Astrocyte (in vitro differentiated cells and primary cell): ENCODE data around the gene CNN3. TPM values are rescaled to one million over a fixed set of nuclear protein-coding genes. Genes with fewer than 3 reads are reported as not detected.

Experiments used
- DNase-seq: peaks from one replicate; pipeline ENCODE4 v3.0.0-alpha.2; 2010; ENCODE audit warnings: low read depth
- FAIRE-seq: peaks from 2 replicates; lab custom pipeline; 2011; peaks lifted over from hg19 to GRCh38; lab: Jason Lieb, UNC
- H2AFZ ChIP-seq: 2 replicates; pipeline ENCODE4 v1.6.0; 2012; ENCODE audit warnings: low read depth, low read length, inconsistent platforms
- H3K27ac ChIP-seq: 2 replicates; pipeline ENCODE4 v1.5.1; 2011; ENCODE audit warnings: low read depth, low read length, inconsistent platforms
- H3K27me3 ChIP-seq: 2 replicates; pipeline ENCODE4 v1.6.0; 2011; ENCODE audit warnings: low read length, inconsistent platforms; ENCODE audit not compliant: insufficient read depth
- H3K36me3 ChIP-seq: 2 replicates; pipeline ENCODE4 v1.5.1; 2011; ENCODE audit warnings: low read length, inconsistent platforms; ENCODE audit not compliant: insufficient read depth
- H3K4me1 ChIP-seq: 2 replicates; pipeline ENCODE4 v1.5.1; 2011; ENCODE audit warnings: low read length, inconsistent platforms; ENCODE audit not compliant: insufficient read depth
- H3K4me2 ChIP-seq: 2 replicates; pipeline ENCODE4 v1.6.0; 2012; ENCODE audit warnings: low read length, inconsistent platforms
- H3K4me3 ChIP-seq: 2 replicates; pipeline ENCODE4 v1.5.1; 2011; ENCODE audit warnings: low read depth, mild to moderate bottlenecking, low read length, inconsistent platforms; ENCODE audit not compliant: insufficient read depth
- H3K79me2 ChIP-seq: 2 replicates; pipeline ENCODE4 v1.6.0; 2012; ENCODE audit warnings: mild to moderate bottlenecking, low read length, inconsistent platforms; ENCODE audit not compliant: insufficient read depth
- H3K9ac ChIP-seq: 2 replicates; pipeline ENCODE4 v1.6.0; 2012; ENCODE audit warnings: mild to moderate bottlenecking, low read length, inconsistent platforms
- H3K9me3 ChIP-seq: 2 replicates; pipeline ENCODE4 v1.5.1; 2012; ENCODE audit warnings: low read depth, mild to moderate bottlenecking, low read length, inconsistent platforms; ENCODE audit not compliant: insufficient read depth
- H4K20me1 ChIP-seq: 2 replicates; pipeline ENCODE4 v1.6.0; 2012; ENCODE audit warnings: low read length, inconsistent platforms; ENCODE audit not compliant: insufficient read depth
- H3K27ac Mint-ChIP-seq: one replicate; pipeline ENCODE4 v1.8.0; 2021; ENCODE audit warnings: mild to moderate bottlenecking, mixed read lengths; ENCODE audit not compliant: unreplicated experiment
- H3K27me3 Mint-ChIP-seq: one replicate; pipeline ENCODE4 v1.8.0; 2021; ENCODE audit warnings: low read depth, mixed read lengths; ENCODE audit not compliant: unreplicated experiment
- H3K36me3 Mint-ChIP-seq: one replicate; pipeline ENCODE4 v1.8.0; 2021; ENCODE audit warnings: low read depth, mixed read lengths; ENCODE audit not compliant: unreplicated experiment
- H3K4me1 Mint-ChIP-seq: one replicate; pipeline ENCODE4 v1.8.0; 2021; ENCODE audit warnings: low read depth, mixed read lengths; ENCODE audit not compliant: unreplicated experiment
- H3K4me3 Mint-ChIP-seq: one replicate; pipeline ENCODE4 v1.8.0; 2021; ENCODE audit warnings: mild to moderate bottlenecking, moderate library complexity, mixed read lengths; ENCODE audit not compliant: unreplicated experiment
- H3K9me3 Mint-ChIP-seq: one replicate; pipeline ENCODE4 v1.8.0; 2021; ENCODE audit warnings: mild to moderate bottlenecking, mixed read lengths; ENCODE audit not compliant: unreplicated experiment
- EZH2 ChIP-seq: IDR thresholded peaks from 2 replicates; pipeline ENCODE4 v1.6.1; 2012; ENCODE audit warnings: mild to moderate bottlenecking, low read length, inconsistent platforms; ENCODE audit not compliant: insufficient read depth
- total RNA-seq: library from RNA; stranded (reverse); gene quantifications from 2 replicates; pipeline ENCODE4 v1.2.1, GENCODE V29; 2021
- TF ChIP-seq, protein P1 (sequence below): IDR thresholded peaks from 2 replicates; pipeline ENCODE4 v1.5.1; 2011; ENCODE audit warnings: low read depth, mild to moderate bottlenecking, inconsistent platforms, low read length, moderate library complexity; ENCODE audit not compliant: insufficient read depth

Gene CNN3
- total RNA-seq, 1 donor from 2014 or later = 515 TPM

DNA sequence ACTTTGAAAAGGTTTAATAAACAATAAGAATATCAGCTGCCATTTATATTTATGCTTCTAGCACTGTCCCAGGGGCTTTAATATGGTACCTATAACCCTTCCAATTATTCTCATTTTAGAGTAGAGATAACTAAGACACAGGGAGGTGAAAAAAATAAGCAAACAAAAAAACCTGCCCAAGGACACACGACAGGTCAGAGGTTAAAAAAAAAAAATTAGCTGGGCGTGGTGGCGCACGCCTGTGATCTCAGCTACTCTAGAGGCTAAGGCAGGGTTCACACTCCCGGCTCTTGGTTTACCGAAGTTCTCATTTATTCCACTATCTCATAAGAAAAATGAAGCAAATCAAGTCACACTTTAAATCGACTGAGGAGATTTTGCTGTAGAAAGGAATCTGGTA, 34.7 kb upstream of the CNN3 start:
- H3K36me3 Mint-ChIP-seq = no peaks in the 10 kb centered on the region
- TF ChIP-seq, protein P1, sequence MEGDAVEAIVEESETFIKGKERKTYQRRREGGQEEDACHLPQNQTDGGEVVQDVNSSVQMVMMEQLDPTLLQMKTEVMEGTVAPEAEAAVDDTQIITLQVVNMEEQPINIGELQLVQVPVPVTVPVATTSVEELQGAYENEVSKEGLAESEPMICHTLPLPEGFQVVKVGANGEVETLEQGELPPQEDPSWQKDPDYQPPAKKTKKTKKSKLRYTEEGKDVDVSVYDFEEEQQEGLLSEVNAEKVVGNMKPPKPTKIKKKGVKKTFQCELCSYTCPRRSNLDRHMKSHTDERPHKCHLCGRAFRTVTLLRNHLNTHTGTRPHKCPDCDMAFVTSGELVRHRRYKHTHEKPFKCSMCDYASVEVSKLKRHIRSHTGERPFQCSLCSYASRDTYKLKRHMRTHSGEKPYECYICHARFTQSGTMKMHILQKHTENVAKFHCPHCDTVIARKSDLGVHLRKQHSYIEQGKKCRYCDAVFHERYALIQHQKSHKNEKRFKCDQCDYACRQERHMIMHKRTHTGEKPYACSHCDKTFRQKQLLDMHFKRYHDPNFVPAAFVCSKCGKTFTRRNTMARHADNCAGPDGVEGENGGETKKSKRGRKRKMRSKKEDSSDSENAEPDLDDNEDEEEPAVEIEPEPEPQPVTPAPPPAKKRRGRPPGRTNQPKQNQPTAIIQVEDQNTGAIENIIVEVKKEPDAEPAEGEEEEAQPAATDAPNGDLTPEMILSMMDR = no peak
- no peak for TF ChIP-seq EZH2
- H3K4me3 Mint-ChIP-seq = no peak overlapping the region
- Histone ChIP-seq H3K27me3 (no peaks in the 10 kb centered on the region), H3K9ac (no peak overlapping the region), H2AFZ (no peak overlapping the region), H3K36me3 (no peaks in the 10 kb centered on the region), H4K20me1 (no peaks in the 10 kb centered on the region), H3K4me1 (peaks cover 3% of the 10 kb centered on the region), H3K9me3 (no peaks in the 10 kb centered on the region), H3K27ac (no peak overlapping the region), H3K79me2 (no peaks in the 10 kb centered on the region), H3K4me3 (no peak overlapping the region), H3K4me2 (no peak overlapping the region)
- no peaks in the 10 kb centered on the region for H3K9me3 Mint-ChIP-seq
- H3K4me1 Mint-ChIP-seq = no peaks in the 10 kb centered on the region
- DNase-seq = no peak
- no peak for FAIRE-seq
- H3K27me3 Mint-ChIP-seq = no peaks in the 10 kb centered on the region
- no peak overlapping the region for H3K27ac Mint-ChIP-seq

DNA sequence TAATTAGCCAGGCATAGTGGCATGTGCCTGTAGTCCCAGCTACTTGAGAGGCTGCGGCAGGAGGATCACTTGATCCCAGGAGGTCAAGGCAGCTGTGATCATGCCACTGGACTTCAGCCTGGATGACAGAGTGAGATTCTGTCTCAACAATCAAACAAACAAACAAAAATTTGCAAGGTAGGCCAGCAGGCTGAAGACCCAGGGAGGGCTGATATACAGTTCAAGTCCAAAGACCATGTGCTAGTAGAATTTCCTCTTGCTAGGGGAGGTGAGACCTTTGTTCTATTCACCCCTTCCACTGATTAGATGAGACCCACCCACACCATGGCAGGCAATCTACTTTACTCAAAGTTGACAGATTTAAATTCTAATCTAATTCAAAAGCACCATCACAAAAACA, 31.2 kb upstream of the CNN3 start:
- H3K9me3 Mint-ChIP-seq = no peaks in the 10 kb centered on the region
- H3K4me3 Mint-ChIP-seq = no peak overlapping the region
- DNase-seq (no peak), FAIRE-seq (no peak)
- Histone ChIP-seq H3K9me3 (no peaks in the 10 kb centered on the region), H3K4me1 (peaks cover 3% of the 10 kb centered on the region), H2AFZ (no peak overlapping the region), H3K36me3 (no peaks in the 10 kb centered on the region), H3K4me3 (no peak overlapping the region), H3K27ac (no peak overlapping the region), H4K20me1 (no peaks in the 10 kb centered on the region), H3K4me2 (no peak overlapping the region), H3K79me2 (no peaks in the 10 kb centered on the region), H3K27me3 (no peaks in the 10 kb centered on the region), H3K9ac (no peak overlapping the region)
- no peaks in the 10 kb centered on the region for H3K36me3 Mint-ChIP-seq
- peaks cover 12% of the 10 kb centered on the region for H3K4me1 Mint-ChIP-seq
- no peak overlapping the region for H3K27ac Mint-ChIP-seq
- TF ChIP-seq EZH2 = no peak
- TF ChIP-seq, protein P1 = no peak
- H3K27me3 Mint-ChIP-seq = no peaks in the 10 kb centered on the region

DNA sequence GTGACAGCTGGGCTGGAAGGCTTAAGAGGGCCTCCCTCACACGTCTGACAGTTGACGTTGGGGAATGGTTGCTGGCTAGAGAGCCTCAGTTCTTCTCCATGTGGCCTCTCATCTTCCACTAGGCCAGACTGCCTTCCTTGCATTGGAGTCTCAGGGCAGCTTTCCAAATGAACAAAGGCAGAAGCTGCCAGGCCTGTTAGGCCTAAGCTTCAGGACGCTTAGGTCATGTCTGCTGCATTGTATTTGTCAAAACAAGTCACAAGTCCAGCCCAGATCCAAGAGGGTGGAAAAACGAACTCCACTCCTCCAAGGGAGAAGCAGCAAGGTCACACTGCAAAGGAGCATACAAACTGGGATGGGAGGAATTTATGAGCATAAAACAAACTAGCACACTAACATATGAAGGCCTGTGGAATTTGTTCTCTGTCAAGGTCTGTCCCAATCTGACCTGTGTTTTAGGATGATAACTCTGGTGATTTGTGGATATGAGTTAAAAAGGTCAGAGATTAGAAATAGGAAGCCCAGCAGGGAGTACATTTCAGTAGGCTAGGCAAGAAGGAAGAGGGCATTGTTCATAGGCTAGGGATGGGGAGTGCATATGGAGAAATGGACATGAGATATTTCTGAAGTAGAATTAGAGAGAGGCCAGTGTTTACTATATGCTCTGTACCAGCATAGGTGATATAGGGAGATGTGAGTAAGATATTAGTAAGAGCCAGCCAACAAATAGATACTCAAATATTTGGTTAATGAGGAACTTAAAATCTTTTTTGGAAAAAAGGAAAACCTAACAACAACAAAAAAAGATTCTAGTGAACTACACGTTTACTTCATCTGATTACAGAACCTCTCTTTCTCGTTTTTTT, 29.1 kb upstream of the CNN3 start:
- Mint-ChIP-seq H3K27ac (no peak overlapping the region), H3K27me3 (no peaks in the 10 kb centered on the region), H3K9me3 (no peaks in the 10 kb centered on the region), H3K4me1 (peaks cover 12% of the 10 kb centered on the region), H3K36me3 (no peaks in the 10 kb centered on the region), H3K4me3 (no peak overlapping the region)
- no peak for TF ChIP-seq EZH2
- TF ChIP-seq, protein P1 = no peak
- FAIRE-seq = no peak
- Histone ChIP-seq H4K20me1 (no peaks in the 10 kb centered on the region), H3K9me3 (no peaks in the 10 kb centered on the region), H3K9ac (no peak overlapping the region), H3K27ac (no peak overlapping the region), H3K4me1 (no peaks in the 10 kb centered on the region), H3K4me2 (no peak overlapping the region), H3K4me3 (no peak overlapping the region), H3K27me3 (no peaks in the 10 kb centered on the region), H3K36me3 (no peaks in the 10 kb centered on the region), H2AFZ (no peak overlapping the region), H3K79me2 (no peaks in the 10 kb centered on the region)
- DNase-seq = no peak
